ENCODE data around the gene GMDS. TPM values are rescaled to one million over a fixed set of nuclear protein-coding genes. Genes with fewer than 3 reads are reported as not detected.
A peak's percentile ranks its signal among the peaks of the same experiment; 100 is the strongest.

GMDS gene
- total RNA-seq, 2 donors from 2014 or later = 19.6 to 36.3 TPM

DNA sequence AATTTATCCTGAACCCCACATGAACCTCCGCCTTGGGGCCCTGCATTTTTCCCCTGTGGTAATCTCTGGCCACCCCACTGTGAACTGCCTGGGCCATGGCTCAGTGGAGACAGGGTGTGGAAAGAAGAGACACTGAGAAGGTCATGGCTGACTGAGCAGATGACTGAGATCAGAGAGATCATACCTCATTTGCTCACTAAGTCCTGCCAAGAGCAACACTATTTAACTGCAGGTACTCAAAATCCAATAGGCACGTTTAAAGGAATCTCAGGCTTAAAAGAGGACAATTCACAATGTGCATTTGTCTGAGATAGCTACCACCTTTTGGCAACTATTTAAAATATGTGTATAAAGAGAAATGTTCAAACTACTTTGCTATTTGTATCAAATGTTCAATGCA is 305.0 kb downstream of the GMDS start:
- Mint-ChIP-seq H3K4me1 (no peaks in the 10 kb centered on the region), H3K9me3 (no peaks in the 10 kb centered on the region), H3K4me3 (no peak overlapping the region), H3K27me3 (no peaks in the 10 kb centered on the region), H3K27ac (no peak overlapping the region), H3K36me3 (ENCODE audit: low read depth) (no peaks in the 10 kb centered on the region)
- ATAC-seq (replicated peaks) = no peak

DNA sequence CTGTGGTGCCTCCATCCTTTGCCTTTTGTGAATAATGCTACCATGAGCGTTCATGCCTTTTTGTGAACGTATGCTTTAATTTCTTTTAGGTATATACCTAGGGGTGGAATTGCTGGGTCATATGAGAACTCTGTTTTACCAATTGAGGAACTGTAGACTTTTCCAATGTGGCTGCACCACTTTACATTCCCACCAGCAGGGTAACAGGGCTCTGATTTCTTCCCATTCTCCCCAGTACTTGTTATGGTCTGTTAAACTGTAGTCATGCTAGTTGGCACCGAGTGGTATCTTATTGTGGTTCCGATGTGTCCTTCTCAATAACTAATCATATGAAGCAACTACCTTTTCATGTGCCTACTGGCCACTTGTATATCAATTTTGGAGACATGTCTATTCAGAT is 312.1 kb downstream of the GMDS start:
- ATAC-seq (replicated peaks) = no peak
- peaks cover 12% of the 10 kb centered on the region for H3K36me3 Mint-ChIP-seq (ENCODE audit: low read depth)
- H3K27ac Mint-ChIP-seq = no peak overlapping the region
- H3K4me1 Mint-ChIP-seq = no peaks in the 10 kb centered on the region
- H3K9me3 Mint-ChIP-seq = peaks cover 5% of the 10 kb centered on the region
- no peak overlapping the region for H3K4me3 Mint-ChIP-seq
- H3K27me3 Mint-ChIP-seq = no peaks in the 10 kb centered on the region

DNA sequence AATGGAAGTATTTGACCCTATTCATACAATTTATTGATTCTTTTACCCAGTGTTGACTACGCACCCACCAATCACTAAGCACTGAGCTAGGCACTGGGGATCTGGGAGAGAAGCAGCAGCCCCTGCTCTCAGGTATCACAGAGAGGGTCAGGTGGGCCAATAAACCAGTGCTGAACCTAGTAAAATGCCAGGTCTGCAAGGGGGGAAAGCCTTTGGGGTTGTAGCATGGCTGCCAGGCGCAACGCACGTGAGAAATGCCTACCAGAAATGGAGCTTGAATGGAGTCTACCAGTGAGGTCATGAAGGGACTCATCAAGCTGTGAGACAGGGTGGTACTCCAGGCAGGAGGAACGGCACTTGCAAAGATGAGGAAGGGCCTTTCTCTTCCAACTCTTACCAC is 313.6 kb downstream of the GMDS start:
- H3K4me1 Mint-ChIP-seq = no peaks in the 10 kb centered on the region
- H3K27me3 Mint-ChIP-seq = no peaks in the 10 kb centered on the region
- H3K36me3 Mint-ChIP-seq (ENCODE audit: low read depth) = peaks cover 12% of the 10 kb centered on the region
- no peak overlapping the region for H3K4me3 Mint-ChIP-seq
- H3K27ac Mint-ChIP-seq = no peak overlapping the region
- ATAC-seq (replicated peaks) = no peak
- peaks cover 5% of the 10 kb centered on the region for H3K9me3 Mint-ChIP-seq

DNA sequence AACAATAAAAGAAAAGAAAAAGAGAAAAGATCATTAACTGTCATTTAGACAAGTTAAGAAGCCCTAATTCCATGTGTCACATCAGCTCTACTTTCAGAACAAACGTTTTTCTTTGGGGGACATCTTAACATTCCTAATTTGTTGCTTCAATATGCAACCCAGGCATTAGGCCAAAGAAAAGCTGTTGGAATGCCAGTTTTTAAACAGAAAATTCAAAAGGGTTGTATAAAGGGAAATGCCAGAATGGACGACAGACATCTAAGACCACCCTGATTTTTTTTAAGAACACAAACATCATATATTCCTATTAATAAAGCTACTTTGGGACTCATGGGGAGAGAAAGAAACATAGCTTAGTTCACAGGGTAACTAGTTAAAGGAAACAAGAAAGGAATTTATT is 315.0 kb downstream of the GMDS start:
- ATAC-seq (replicated peaks) = no peak
- Mint-ChIP-seq H3K27me3 (no peaks in the 10 kb centered on the region), H3K9me3 (peaks cover 5% of the 10 kb centered on the region), H3K4me1 (no peaks in the 10 kb centered on the region), H3K4me3 (no peak overlapping the region), H3K27ac (no peak overlapping the region), H3K36me3 (ENCODE audit: low read depth) (peaks cover 12% of the 10 kb centered on the region)

DNA sequence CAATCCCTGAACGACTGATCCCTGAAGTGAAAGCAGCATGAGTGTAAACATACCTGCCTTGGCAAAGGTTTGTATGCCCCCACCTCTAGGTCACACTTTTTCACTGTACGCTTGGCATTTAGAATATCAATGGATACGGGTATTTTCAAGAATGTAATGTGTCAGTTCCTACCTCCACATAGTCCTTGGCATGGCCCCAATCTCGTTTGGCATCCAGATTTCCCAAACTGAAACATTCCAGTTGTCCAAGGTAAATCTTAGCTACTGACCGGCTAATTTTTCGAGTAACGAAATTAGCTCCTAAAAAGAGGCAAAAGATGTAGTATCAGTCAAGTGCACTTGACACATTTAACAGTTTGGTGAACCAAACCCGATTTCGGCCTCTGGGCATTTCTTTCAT is 315.5 kb downstream of the GMDS start:
- peaks cover 12% of the 10 kb centered on the region for H3K36me3 Mint-ChIP-seq (ENCODE audit: low read depth)
- H3K4me1 Mint-ChIP-seq = no peaks in the 10 kb centered on the region
- peaks cover 5% of the 10 kb centered on the region for H3K9me3 Mint-ChIP-seq
- H3K27ac Mint-ChIP-seq = no peak overlapping the region
- no peaks in the 10 kb centered on the region for H3K27me3 Mint-ChIP-seq
- H3K4me3 Mint-ChIP-seq = no peak overlapping the region
- no peak for ATAC-seq (replicated peaks)

DNA sequence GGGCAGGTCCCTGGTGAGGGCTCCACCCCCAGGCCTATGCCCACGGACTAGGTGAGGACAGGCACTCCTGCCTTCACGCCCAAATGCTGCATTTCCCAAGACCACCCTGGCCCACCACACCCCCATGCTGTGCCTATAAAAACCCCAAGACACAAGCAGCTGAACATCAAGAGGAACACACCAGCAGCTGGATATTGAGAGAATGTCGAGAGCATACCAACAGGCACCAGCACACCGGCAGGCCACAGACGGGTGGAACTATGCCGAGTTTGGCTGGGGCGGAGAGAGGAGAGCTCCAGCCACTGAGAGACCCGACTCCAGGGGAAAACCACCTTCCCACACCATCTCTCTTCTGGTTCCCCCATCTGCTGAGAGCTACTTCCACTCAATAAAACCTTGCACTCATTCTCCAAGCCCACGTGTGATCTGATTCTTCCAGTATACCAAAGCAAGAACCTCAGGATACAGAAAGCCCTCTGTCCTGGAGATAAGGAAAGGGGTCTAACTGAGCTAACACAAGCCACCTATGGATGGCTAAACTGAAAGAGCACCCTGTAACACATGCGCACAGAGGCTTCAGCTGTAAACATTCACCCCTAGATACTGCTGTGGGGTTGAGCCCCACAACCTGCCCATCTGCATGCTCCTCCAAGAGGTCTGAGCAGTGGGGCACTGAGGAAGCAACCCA is 319.5 kb downstream of the GMDS start:
- Mint-ChIP-seq H3K4me3 (no peak overlapping the region), H3K4me1 (no peaks in the 10 kb centered on the region), H3K9me3 (no peaks in the 10 kb centered on the region), H3K27ac (no peak overlapping the region), H3K36me3 (ENCODE audit: low read depth) (peaks cover 12% of the 10 kb centered on the region), H3K27me3 (no peaks in the 10 kb centered on the region)
- ATAC-seq (replicated peaks) = no peak

DNA sequence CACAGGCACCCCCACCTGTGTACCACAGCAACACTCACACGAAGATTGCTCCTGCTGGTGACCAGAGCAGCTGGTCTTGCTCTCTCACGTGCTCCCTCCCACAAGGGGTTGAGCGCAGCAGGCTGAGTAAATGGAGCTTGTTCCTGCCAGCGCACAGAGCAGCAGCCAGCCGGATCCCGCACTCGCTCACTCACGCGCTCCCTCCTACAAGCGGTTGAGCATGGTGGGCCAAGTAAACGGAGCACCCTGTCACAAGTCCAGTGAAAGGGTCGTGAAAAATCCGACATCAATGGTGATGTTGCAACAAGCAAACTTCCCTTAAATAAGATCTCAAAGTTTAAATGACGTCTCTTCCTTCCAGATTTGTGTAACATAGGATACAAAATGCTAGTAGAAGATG is 322.0 kb downstream of the GMDS start:
- no peak overlapping the region for H3K4me3 Mint-ChIP-seq
- H3K27me3 Mint-ChIP-seq = no peaks in the 10 kb centered on the region
- no peak overlapping the region for H3K27ac Mint-ChIP-seq
- no peaks in the 10 kb centered on the region for H3K36me3 Mint-ChIP-seq (ENCODE audit: low read depth)
- H3K4me1 Mint-ChIP-seq = no peaks in the 10 kb centered on the region
- no peaks in the 10 kb centered on the region for H3K9me3 Mint-ChIP-seq
- ATAC-seq (replicated peaks) = no peak

DNA sequence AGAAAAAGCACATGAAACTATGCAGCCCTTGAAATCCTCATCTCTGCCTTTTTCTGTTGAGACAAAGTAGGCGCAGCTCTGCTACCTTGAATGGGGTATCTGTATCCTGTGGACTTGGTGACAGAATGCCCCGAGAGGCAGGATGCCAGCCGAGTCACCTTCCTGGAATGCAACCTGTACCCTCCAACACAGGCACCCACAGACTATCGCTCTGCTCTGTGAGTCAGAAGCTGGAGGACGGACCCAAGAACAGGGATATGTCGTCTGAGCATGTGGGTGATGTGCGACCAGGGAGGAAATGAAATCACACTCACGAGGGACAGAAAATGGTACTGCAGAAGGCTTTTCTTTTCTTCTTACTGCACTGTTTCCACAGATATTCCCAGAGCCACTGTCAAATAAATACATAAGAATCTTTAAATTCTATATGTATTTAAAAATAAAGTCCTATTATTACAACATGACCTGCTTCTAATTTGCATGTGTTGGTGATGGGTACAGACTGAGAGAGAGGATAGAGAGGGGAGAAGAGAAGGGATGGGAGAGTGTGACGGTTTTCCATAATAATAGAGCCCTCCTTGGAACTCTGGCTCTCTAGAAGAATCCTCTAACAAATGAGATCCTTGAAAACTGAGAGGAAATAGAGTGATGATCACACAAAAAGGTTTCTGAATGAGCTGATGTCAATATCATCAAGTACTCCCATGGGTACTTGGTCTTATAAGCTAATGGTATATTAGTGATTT is 327.6 kb downstream of the GMDS start:
- Mint-ChIP-seq H3K4me3 (no peak overlapping the region), H3K27ac (peak overlapping the region; percentile 52), H3K27me3 (no peaks in the 10 kb centered on the region), H3K9me3 (no peaks in the 10 kb centered on the region), H3K4me1 (peaks cover 13% of the 10 kb centered on the region), H3K36me3 (ENCODE audit: low read depth) (no peaks in the 10 kb centered on the region)
- peak; percentile 99 for ATAC-seq (replicated peaks)

DNA sequence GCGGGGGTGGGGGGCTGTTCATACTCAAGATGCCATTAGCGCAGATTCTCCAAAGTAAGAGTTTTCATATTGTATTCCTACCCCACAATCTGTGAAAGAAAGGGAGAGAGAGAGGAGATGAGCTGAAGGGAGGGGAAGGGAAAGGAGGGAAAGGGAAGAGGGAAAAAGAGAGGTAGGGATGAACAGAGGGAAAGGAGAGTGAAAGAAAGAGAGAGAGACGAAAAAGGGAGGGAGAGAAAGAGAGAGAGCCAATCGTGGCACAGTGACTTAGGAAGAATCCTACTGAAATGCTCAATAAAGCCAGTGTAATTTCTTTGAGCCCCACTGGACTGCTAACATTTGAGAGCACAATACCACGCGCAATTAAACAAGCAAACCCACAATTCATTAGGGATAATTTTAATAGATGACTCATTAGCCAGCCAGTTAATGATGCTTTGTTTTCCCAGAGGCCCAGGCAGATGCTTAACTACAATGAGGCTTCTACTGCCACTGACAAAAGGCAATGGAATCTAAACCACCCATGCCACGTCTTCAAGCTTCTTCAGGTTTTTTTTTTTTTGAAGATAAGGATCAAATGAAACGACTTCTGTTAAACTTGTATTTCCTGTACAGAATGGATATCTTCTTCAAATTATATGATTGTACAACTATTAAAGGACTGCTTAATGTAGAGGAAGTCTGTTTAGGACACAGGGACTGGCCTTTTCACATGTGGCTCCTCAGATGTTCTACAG is 328.9 kb downstream of the GMDS start:
- H3K4me1 Mint-ChIP-seq = peaks cover 13% of the 10 kb centered on the region
- H3K27me3 Mint-ChIP-seq = no peaks in the 10 kb centered on the region
- no peaks in the 10 kb centered on the region for H3K36me3 Mint-ChIP-seq (ENCODE audit: low read depth)
- ATAC-seq (replicated peaks) = no peak
- H3K27ac Mint-ChIP-seq = peak overlapping the region; percentile 52
- no peaks in the 10 kb centered on the region for H3K9me3 Mint-ChIP-seq
- no peak overlapping the region for H3K4me3 Mint-ChIP-seq

DNA sequence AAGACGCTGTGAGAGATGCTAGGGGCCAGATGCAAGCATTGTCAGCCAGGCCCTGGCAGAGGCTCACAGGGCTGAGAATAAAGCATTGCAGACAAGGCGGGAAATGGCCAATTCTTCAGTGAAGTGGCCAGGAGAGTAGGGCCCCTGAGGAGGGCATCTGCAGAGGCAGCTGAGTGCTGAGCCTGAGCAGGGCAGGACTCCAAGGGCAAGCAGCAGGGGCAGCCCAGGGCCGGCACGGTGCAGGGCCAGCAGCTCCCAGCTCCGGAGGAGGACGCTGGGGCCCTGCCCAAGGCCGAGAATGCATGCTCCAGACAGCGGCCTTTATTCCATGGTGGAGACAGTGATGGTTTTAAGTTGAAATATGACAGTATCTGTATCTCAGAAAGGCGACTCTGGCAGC is 330.2 kb downstream of the GMDS start:
- Mint-ChIP-seq H3K4me1 (peaks cover 13% of the 10 kb centered on the region), H3K36me3 (ENCODE audit: low read depth) (peaks cover 2% of the 10 kb centered on the region), H3K9me3 (no peaks in the 10 kb centered on the region), H3K27me3 (no peaks in the 10 kb centered on the region), H3K27ac (no peak overlapping the region), H3K4me3 (no peak overlapping the region)
- no peak for ATAC-seq (replicated peaks)

DNA sequence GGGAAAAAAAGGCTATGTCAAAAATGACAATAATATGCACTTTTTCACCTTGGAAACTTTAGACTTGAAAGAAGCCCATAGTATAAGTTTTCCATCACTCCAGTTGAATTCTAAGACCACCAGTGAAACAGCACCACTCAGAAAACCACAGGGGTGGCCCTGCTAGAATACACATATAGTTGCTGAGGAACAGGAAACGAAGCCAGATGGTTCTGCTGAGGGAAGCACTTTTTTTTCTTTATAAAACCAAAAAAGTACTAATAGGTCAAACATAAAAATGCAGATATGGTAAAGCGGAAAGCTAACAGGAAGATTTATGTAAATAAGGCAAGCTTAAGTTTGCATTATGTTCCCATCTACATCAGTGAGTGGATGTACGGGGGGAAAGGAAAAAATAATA is 331.8 kb downstream of the GMDS start:
- no peaks in the 10 kb centered on the region for H3K27me3 Mint-ChIP-seq
- no peak overlapping the region for H3K27ac Mint-ChIP-seq
- ATAC-seq (replicated peaks) = no peak
- no peak overlapping the region for H3K4me3 Mint-ChIP-seq
- peaks cover 10% of the 10 kb centered on the region for H3K36me3 Mint-ChIP-seq (ENCODE audit: low read depth)
- H3K4me1 Mint-ChIP-seq = peaks cover 13% of the 10 kb centered on the region
- no peaks in the 10 kb centered on the region for H3K9me3 Mint-ChIP-seq

DNA sequence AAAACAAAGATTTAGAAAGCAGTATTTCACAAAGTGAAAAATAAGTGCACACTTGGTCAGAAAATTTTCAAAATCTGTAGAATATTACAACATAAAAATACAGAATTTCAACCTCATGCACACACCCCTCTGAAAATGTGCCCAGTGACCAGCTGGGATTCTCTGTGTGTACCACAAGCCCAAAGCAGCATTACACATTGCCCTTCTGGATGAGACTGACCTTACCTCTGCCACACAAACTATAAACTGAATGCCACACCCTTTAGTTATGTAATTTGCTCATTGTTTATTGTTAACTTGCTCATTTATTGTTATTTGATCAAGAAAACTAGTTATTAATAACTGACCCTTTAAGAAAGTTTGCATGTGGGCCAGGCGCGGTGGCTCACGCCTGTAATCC is 332.7 kb downstream of the GMDS start:
- no peaks in the 10 kb centered on the region for H3K9me3 Mint-ChIP-seq
- H3K36me3 Mint-ChIP-seq (ENCODE audit: low read depth) = peaks cover 10% of the 10 kb centered on the region

DNA sequence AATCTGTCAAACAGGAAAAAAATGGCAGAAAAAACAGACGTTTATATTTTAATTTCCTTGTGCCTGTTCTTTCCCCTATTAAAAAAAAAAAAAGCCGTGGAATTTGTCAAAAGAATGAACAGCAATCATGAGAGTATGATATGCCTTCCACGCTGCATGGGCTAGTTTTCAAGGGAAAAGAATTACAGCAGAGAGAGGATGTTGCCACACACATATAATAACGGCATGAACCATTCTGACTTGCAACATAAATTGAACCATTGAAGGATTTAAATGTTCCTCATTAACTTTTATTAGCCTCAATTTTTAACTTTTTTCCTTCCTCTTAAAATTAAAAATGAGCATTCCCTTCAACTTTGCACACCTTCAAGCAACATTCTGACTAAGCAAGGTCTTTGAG is 333.9 kb downstream of the GMDS start:
- no peaks in the 10 kb centered on the region for H3K9me3 Mint-ChIP-seq
- H3K4me1 Mint-ChIP-seq = no peaks in the 10 kb centered on the region
- H3K4me3 Mint-ChIP-seq = no peak overlapping the region
- no peaks in the 10 kb centered on the region for H3K27me3 Mint-ChIP-seq
- no peak overlapping the region for H3K27ac Mint-ChIP-seq
- no peak for ATAC-seq (replicated peaks)
- peaks cover 10% of the 10 kb centered on the region for H3K36me3 Mint-ChIP-seq (ENCODE audit: low read depth)

More for the DNA sequence above, 332.7 kb downstream of the GMDS start:
- H3K4me3 Mint-ChIP-seq = no peak overlapping the region
- no peak for ATAC-seq (replicated peaks)
- H3K4me1 Mint-ChIP-seq = peaks cover 9% of the 10 kb centered on the region
- H3K27me3 Mint-ChIP-seq = no peaks in the 10 kb centered on the region
- no peak overlapping the region for H3K27ac Mint-ChIP-seq

DNA sequence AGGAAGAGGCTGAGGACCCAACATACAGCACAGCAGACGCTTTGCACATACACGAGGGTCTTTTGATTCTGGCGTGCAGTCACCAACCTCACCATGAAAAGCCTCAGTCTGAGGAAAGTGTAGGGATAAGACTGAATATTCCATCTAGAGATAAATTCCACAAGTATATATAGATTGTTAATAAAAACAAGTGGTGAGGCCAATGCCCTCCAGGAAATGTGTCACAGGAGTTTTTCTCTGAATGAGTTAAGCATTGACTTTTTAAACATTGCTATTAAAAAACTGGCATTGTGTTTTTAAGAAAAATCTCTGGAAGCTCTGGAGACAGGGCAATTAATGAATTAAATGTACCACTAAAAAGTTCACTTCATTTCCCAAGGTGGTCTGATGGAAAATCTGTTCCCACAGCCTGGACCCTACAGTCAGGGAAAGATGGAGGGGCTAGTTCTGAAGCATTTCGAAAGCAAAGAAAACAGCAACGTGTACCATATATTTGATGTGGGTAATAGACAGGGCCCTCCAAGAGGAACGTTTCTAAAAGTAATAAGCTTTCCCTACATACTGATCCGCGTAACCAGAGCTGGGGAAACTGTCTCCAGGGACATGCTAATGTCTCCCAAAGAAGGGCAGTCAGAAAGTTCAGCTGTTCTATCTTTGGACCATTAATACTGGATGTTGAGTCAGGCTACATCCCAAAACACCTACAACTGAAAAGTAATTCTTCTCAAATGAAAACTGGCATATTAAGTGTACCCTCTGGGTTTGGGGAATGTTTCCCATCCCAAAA is 334.6 kb downstream of the GMDS start:
- no peak overlapping the region for H3K4me3 Mint-ChIP-seq
- no peaks in the 10 kb centered on the region for H3K4me1 Mint-ChIP-seq
- no peak overlapping the region for H3K27ac Mint-ChIP-seq
- H3K9me3 Mint-ChIP-seq = no peaks in the 10 kb centered on the region
- no peaks in the 10 kb centered on the region for H3K27me3 Mint-ChIP-seq
- ATAC-seq (replicated peaks) = no peak
- H3K36me3 Mint-ChIP-seq (ENCODE audit: low read depth) = peaks cover 10% of the 10 kb centered on the region
